PFSK-1 (cell line): Measurements from ENCODE around the gene SCN2A.

ENCODE experiments used
- FOXP2 ChIP-seq: optimal IDR thresholded peaks from 2 replicates; pipeline ENCODE3; 2011; ENCODE audit warnings: borderline replicate concordance, control low read depth, inconsistent platforms; ENCODE audit not compliant: insufficient read depth; ENCODE audit errors: extremely low read length, extremely low read depth
- POLR2AphosphoS5 ChIP-seq: IDR thresholded peaks from 2 replicates; pipeline ENCODE4 v1.6.1; 2012; ENCODE audit warnings: low read depth, mild to moderate bottlenecking, control low read depth, low read length, moderate library complexity
- REST ChIP-seq, 2 experiments: IDR thresholded peaks; 2 replicates each; pipeline versions ENCODE4 v1.6.1 to v1.8.0; 2011 to 2012; ENCODE audit warnings: low read depth in 2 of 2, low read length in 2 of 2, control low read depth in 1 of 2, inconsistent platforms in 1 of 2, mild to moderate bottlenecking in 1 of 2, moderate library complexity in 1 of 2; ENCODE audit not compliant: insufficient read depth in 1 of 2
- SIN3A ChIP-seq: IDR thresholded peaks from 2 replicates; pipeline ENCODE4 v1.6.1; 2012; ENCODE audit warnings: mild to moderate bottlenecking, low read length, moderate library complexity, borderline replicate concordance; ENCODE audit not compliant: insufficient read depth
- TAF1 ChIP-seq: IDR thresholded peaks from 2 replicates; pipeline ENCODE4 v1.6.1; 2012; ENCODE audit warnings: low read length, control low read depth, borderline replicate concordance; ENCODE audit not compliant: insufficient read depth

The SCN2A gene

GRCh38 chr2:165434865-165435496, 195.8 kb downstream of the SCN2A start:
- TF ChIP-seq POLR2AphosphoS5 (no peak), SIN3A (no peak)

GRCh38 chr2:165435611-165436010, 196.4 kb downstream of the SCN2A start:
- no peak for TF ChIP-seq REST (IDR thresholded peaks at IDR 0.05; ENCODE audit: insufficient read depth in 1 of 2, low read depth in 2 of 2, low read length in 2 of 2)
- TF ChIP-seq POLR2AphosphoS5, result no peak
- TF ChIP-seq TAF1, result no peak

GRCh38 chr2:165436559-165436958, 197.3 kb downstream of the SCN2A start:
- TF ChIP-seq TAF1, result no peak
- no peak for TF ChIP-seq REST (IDR thresholded peaks at IDR 0.05; ENCODE audit: insufficient read depth in 1 of 2, low read depth in 2 of 2, low read length in 2 of 2)
- TF ChIP-seq SIN3A, result no peak
- no peak for TF ChIP-seq FOXP2
- TF ChIP-seq POLR2AphosphoS5, result no peak

GRCh38 chr2:165440367-165440766, 201.2 kb downstream of the SCN2A start:
- TF ChIP-seq TAF1 (no peak), REST (IDR thresholded peaks at IDR 0.05; ENCODE audit: insufficient read depth in 1 of 2, low read depth in 2 of 2, low read length in 2 of 2) (no peak), POLR2AphosphoS5 (no peak), SIN3A (no peak), FOXP2 (no peak)
